Left lung (tissue), 10 donors: ENCODE results near the gene ATAD3C. TPM values are rescaled to one million over a fixed set of nuclear protein-coding genes. Genes with fewer than 3 reads are reported as not detected.
A peak's percentile ranks its signal among the peaks of the same experiment; 100 is the strongest.

Experiments
- ATAC-seq: fragments of 200-7000 bp; cut with Tn5 transposase; one replicate; pipeline ENCODE4 v1.9.1; 2020; ENCODE audit warnings: moderate library complexity
- DNase-seq, 4 donors: peaks; one replicate each; pipeline ENCODE4 v3.0.0-alpha.2; 2013 to 2020
- H3K27ac ChIP-seq, 2 donors: fragments of 200-600 bp; sonication (generic) in 1 of 2; one replicate each; pipeline versions ENCODE4 v1.5.0 to v1.8.0; 2020 to 2021
- H3K27me3 ChIP-seq, 2 donors: fragments of 200-600 bp; sonication (generic) in 1 of 2; one replicate each; pipeline versions ENCODE4 v1.5.0 to v1.8.0; 2020 to 2021
- H3K36me3 ChIP-seq, 2 donors: fragments of 200-600 bp; sonication (generic) in 1 of 2; one replicate each; pipeline versions ENCODE4 v1.5.0 to v1.8.0; 2020 to 2021
- H3K4me1 ChIP-seq, 2 donors: fragments of 200-600 bp; one replicate each; pipeline ENCODE4 v1.8.0; 2021
- H3K4me3 ChIP-seq, 2 donors: fragments of 200-600 bp; sonication (generic) in 1 of 2; one replicate each; pipeline versions ENCODE4 v1.5.0 to v1.8.0; 2020 to 2021; ENCODE audit warnings: mild to moderate bottlenecking in 1 of 2
- H3K9me3 ChIP-seq, 2 donors: fragments of 200-600 bp; sonication (generic) in 1 of 2; one replicate each; pipeline versions ENCODE4 v1.5.0 to v1.8.0; 2020 to 2021
- intact Hi-C, 2 donors: fragments of 100-400 bp; cut with DNase I; formaldehyde crosslinking; loops; one replicate each; pipeline versions ENCODE4 v1.11.2 to v1.14.2; 2022
- polyA plus RNA-seq, 6 donors: library from polyadenylated mRNA; unstranded; fragments of 120-200 nt; gene quantifications; one replicate each; pipeline ENCODE4 v1.2.1, GENCODE V29; 2013; ENCODE audit not compliant: insufficient read length in 6 of 6
- total RNA-seq, 2 donors: library from RNA; stranded (reverse); fragmentation: NEBNext Ultra II Directional; extraction: Animal tissue kit (Norgen Biotek cat#: 25700); gene quantifications; one replicate each; pipeline ENCODE4 v1.2.1, GENCODE V29; 2021
- TF ChIP-seq, protein P1 (sequence below), 2 donors: fragments of 200-600 bp; sonication (generic) in 1 of 2; IDR thresholded peaks; one replicate each; pipeline versions ENCODE4 v1.5.0 to v1.8.0; 2021; ENCODE audit warnings: antibody characterized with exemption in 2 of 2
- donor health status: DM: no; HTN: yes; CAD: no.
- donor health status: DM: no; HTN: no; CAD: no.

ATAD3C gene
- total and polyA plus RNA-seq, 8 donors = 0.88 to 14.9 (median 4.0) TPM

- ATAC-seq = peak; percentile 32
Measured at GRCh38 chr1:1430114-1430982, 19.1 kb upstream of the ATAD3C start.

GRCh38 chr1:1430992-1431844 lies 18.3 kb upstream of the ATAD3C start:
- DNase-seq = peak in 1 of 4 donors; percentile 60
- H3K4me3 ChIP-seq = no peak overlapping the region
- TF ChIP-seq, protein P1, sequence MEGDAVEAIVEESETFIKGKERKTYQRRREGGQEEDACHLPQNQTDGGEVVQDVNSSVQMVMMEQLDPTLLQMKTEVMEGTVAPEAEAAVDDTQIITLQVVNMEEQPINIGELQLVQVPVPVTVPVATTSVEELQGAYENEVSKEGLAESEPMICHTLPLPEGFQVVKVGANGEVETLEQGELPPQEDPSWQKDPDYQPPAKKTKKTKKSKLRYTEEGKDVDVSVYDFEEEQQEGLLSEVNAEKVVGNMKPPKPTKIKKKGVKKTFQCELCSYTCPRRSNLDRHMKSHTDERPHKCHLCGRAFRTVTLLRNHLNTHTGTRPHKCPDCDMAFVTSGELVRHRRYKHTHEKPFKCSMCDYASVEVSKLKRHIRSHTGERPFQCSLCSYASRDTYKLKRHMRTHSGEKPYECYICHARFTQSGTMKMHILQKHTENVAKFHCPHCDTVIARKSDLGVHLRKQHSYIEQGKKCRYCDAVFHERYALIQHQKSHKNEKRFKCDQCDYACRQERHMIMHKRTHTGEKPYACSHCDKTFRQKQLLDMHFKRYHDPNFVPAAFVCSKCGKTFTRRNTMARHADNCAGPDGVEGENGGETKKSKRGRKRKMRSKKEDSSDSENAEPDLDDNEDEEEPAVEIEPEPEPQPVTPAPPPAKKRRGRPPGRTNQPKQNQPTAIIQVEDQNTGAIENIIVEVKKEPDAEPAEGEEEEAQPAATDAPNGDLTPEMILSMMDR (IDR thresholded peaks at IDR 0.05) = no peak

More at GRCh38 chr1:1430114-1430982, 19.1 kb upstream of the ATAD3C start:
- Histone ChIP-seq H3K36me3 (no peaks in the 10 kb centered on the region), H3K27ac (peak overlapping the region; percentile 84 to 91), H3K4me1 (peaks cover 42 to 65% of the 10 kb centered on the region in 2 donors), H3K27me3 (peaks cover 0 to 84% of the 10 kb centered on the region in 2 donors), H3K9me3 (no peaks in the 10 kb centered on the region), H3K4me3 (no peak overlapping the region)
- peak; percentile 71 to 92 (median 86) for DNase-seq
- TF ChIP-seq, protein P1 (IDR thresholded peaks at IDR 0.05) = peak in 1 of 2 donors; percentile 23
- intact Hi-C loops = no loop called here

GRCh38 chr1:1431845-1432273 lies 17.6 kb upstream of the ATAD3C start:
- Histone ChIP-seq H3K36me3 (no peaks in the 10 kb centered on the region), H3K27me3 (peaks cover 0 to 84% of the 10 kb centered on the region in 2 donors), H3K27ac (peak overlapping the region; percentile 84 to 91), H3K9me3 (no peaks in the 10 kb centered on the region), H3K4me1 (peaks cover 47 to 79% of the 10 kb centered on the region in 2 donors), H3K4me3 (no peak overlapping the region)
- intact Hi-C loops = no loop called here
- TF ChIP-seq, protein P1 (IDR thresholded peaks at IDR 0.05) = no peak
- DNase-seq (peak in 2 of 4 donors; percentile 82 to 86), ATAC-seq (peak; percentile 47)

More at GRCh38 chr1:1430992-1431844, 18.3 kb upstream of the ATAD3C start:
- no peaks in the 10 kb centered on the region for H3K9me3 ChIP-seq
- intact Hi-C loops = no loop called here
- peak overlapping the region; percentile 84 to 91 for H3K27ac ChIP-seq
- H3K4me1 ChIP-seq = peaks cover 43 to 72% of the 10 kb centered on the region in 2 donors
- peaks cover 0 to 84% of the 10 kb centered on the region in 2 donors for H3K27me3 ChIP-seq
- no peaks in the 10 kb centered on the region for H3K36me3 ChIP-seq
- ATAC-seq = peak; percentile 0

DNA sequence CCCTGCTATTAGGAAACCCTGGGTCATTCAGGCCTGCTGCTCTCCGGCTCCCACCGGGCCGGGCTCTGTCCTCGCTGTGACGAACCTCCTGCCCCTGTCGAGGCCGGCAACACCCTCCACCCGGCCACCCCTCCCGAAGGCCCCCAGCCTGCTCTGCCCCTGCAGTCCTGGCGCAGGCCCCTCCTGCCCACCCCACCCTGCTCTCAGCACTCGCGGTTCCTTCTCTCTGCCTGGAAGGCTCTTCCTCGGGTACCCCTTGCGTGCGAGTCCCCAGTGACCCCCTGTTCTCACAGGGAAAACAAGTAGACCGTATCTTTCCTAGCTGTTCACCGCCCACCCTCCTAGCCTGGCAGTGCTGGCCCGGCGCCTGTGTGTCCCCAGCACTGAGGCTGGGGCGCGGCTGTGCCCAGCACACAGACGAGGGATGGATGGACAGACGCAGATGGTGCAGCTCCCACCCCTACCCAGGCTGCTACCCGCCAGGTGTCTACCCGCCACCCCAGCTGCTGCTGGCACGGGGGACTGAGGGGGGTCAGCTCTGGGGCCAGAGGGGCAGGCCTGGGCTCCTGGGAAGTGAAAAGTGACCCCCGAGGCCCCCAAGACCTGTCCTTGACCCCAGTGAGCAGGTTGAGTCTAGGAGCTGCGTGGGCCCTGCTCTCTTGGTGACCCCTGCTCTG lies 17.1 kb upstream of the ATAD3C start:
- intact Hi-C loops = no loop called here
- H3K4me3 ChIP-seq = no peak overlapping the region
- ATAC-seq (no peak), DNase-seq (peak in 1 of 4 donors; percentile 74)
- TF ChIP-seq, protein P1 (IDR thresholded peaks at IDR 0.05) = no peak
- peaks cover 0 to 86% of the 10 kb centered on the region in 2 donors for H3K27me3 ChIP-seq
- peaks cover 47 to 84% of the 10 kb centered on the region in 2 donors for H3K4me1 ChIP-seq
- H3K9me3 ChIP-seq = no peaks in the 10 kb centered on the region
- peak overlapping the region; percentile 84 to 91 for H3K27ac ChIP-seq
- H3K36me3 ChIP-seq = no peaks in the 10 kb centered on the region
